CMK (cell line): ENCODE measurements around the gene KAT2A.

Experiments used
- DNase-seq: peaks from one replicate; pipeline ENCODE4 v3.0.0-alpha.2; 2010; ENCODE audit warnings: low read depth

Gene KAT2A

GRCh38 chr17:42135664-42136653, 14.8 kb upstream of the KAT2A start:
- DNase-seq: no peak

GRCh38 chr17:42135151-42135550, 14.0 kb upstream of the KAT2A start:
- no peak for DNase-seq

GRCh38 chr17:42133461-42134041, 12.4 kb upstream of the KAT2A start:
- DNase-seq: no peak

- no peak for DNase-seq
Measured at GRCh38 chr17:42132941-42133340, 11.8 kb upstream of the KAT2A start.

GRCh38 chr17:42131981-42132432, 10.8 kb upstream of the KAT2A start:
- DNase-seq: no peak

- no peak for DNase-seq
Measured at GRCh38 chr17:42131232-42131631, 10.1 kb upstream of the KAT2A start.

GRCh38 chr17:42130310-42130936, 9.3 kb upstream of the KAT2A start:
- no peak for DNase-seq

- no peak for DNase-seq
Measured at GRCh38 chr17:42129109-42129837, 8.1 kb upstream of the KAT2A start.

- no peak for DNase-seq
Measured at GRCh38 chr17:42127414-42127813, 6.2 kb upstream of the KAT2A start.

GRCh38 chr17:42126836-42127235, 5.7 kb upstream of the KAT2A start:
- no peak for DNase-seq

GRCh38 chr17:42125565-42125964, 4.4 kb upstream of the KAT2A start:
- DNase-seq: no peak

- DNase-seq: no peak
Measured at GRCh38 chr17:42124256-42124655, 3.1 kb upstream of the KAT2A start.

- DNase-seq: no peak
Measured at GRCh38 chr17:42122371-42123303, 1.5 kb upstream of the KAT2A start, which contains the start of gene HSPB9. TSS of gene HSPB9 (plus strand) at chr17:42122804. CDS start at chr17:42122851, 47 bp downstream.

GRCh38 chr17:42120161-42120769, 902 bp downstream of the KAT2A start:
- no peak for DNase-seq

GRCh38 chr17:42119301-42119700, 1.9 kb downstream of the KAT2A start:
- DNase-seq: no peak

- no peak for DNase-seq
Measured at GRCh38 chr17:42118545-42118944, 2.6 kb downstream of the KAT2A start.

GRCh38 chr17:42118126-42118510, 3.0 kb downstream of the KAT2A start:
- no peak for DNase-seq

GRCh38 chr17:42117397-42118125, 3.6 kb downstream of the KAT2A start:
- no peak for DNase-seq

GRCh38 chr17:42116705-42117396, 4.3 kb downstream of the KAT2A start:
- DNase-seq: no peak
